ENCODE measurements around the gene MTSS2.

The MTSS2 gene

GRCh38 chr16:70657956-70658355 lies 27.9 kb downstream of the MTSS2 start:
- CTCF ChIA-PET = no interaction called here
- Histone ChIP-seq H3K9me3 (ENCODE audit: control insufficient read depth, insufficient read depth, low read depth, low read length) (no peaks in the 10 kb centered on the region), H3K27ac (ENCODE audit: extremely low read depth, low read depth, low read length) (no peak overlapping the region), H3K4me1 (ENCODE audit: control insufficient read depth, insufficient read depth, low read length) (no peaks in the 10 kb centered on the region), H3K4me3 (ENCODE audit: low read depth, low read length) (no peak overlapping the region), H3K36me3 (ENCODE audit: control insufficient read depth in 2 of 2, insufficient read depth in 1 of 2, low read length in 2 of 2) (peaks cover 0 to 3% of the 10 kb centered on the region in 2 experiments; a peak in 1 of 3 replicates)
- POLR2A ChIA-PET = no interaction called here
- TF ChIP-seq ZNF791 (tag by site-specific recombination; IDR thresholded peaks at IDR 0.05) (no peak), ZNF701 (tag by site-specific recombination; IDR thresholded peaks at IDR 0.05) (no peak), ZNF248 (tag by site-specific recombination; IDR thresholded peaks at IDR 0.05) (no peak), ZFP41 (tag by site-specific recombination; IDR thresholded peaks at IDR 0.05; ENCODE audit: borderline replicate concordance) (no peak), ZNF266 (tag by site-specific recombination; IDR thresholded peaks at IDR 0.05; ENCODE audit: low read depth) (no peak), ZNF561 (tag by site-specific recombination; IDR thresholded peaks at IDR 0.05; ENCODE audit: borderline replicate concordance) (no peak)

GRCh38 chr16:70656712-70657263 lies 29.1 kb downstream of the MTSS2 start:
- Histone ChIP-seq H3K9me3 (ENCODE audit: control insufficient read depth, insufficient read depth, low read depth, low read length) (no peaks in the 10 kb centered on the region), H3K4me1 (ENCODE audit: control insufficient read depth, insufficient read depth, low read length) (no peaks in the 10 kb centered on the region), H3K36me3 (ENCODE audit: control insufficient read depth in 2 of 2, insufficient read depth in 1 of 2, low read length in 2 of 2) (no peaks in the 10 kb centered on the region), H3K4me3 (ENCODE audit: low read depth, low read length) (no peak overlapping the region), H3K27ac (ENCODE audit: extremely low read depth, low read depth, low read length) (no peak overlapping the region)
- TF ChIP-seq ZNF704 (tag by site-specific recombination; IDR thresholded peaks at IDR 0.05) (no peak), ZNF37A (tag by site-specific recombination; IDR thresholded peaks at IDR 0.05) (no peak), ZNF138 (tag by site-specific recombination; IDR thresholded peaks at IDR 0.05; ENCODE audit: borderline replicate concordance) (no peak), ZNF513 (tag by site-specific recombination; IDR thresholded peaks at IDR 0.05) (no peak), ZNF658 (tag by site-specific recombination; IDR thresholded peaks at IDR 0.05) (no peak), AEBP2 (tag by site-specific recombination; IDR thresholded peaks at IDR 0.05; ENCODE audit: borderline replicate concordance) (no peak)
- POLR2A ChIA-PET = no interaction called here
- CTCF ChIA-PET = interaction anchor here (0.6 kb wide), 1 partner anchor 405 kb away, joined by 3 read pairs; no protein-coding TSS in a partner anchor

GRCh38 chr16:70656065-70656711 lies 29.7 kb downstream of the MTSS2 start:
- ChIA-PET CTCF (interaction anchor here (0.6 to 1.5 kb wide), 3 partner anchors 77 to 404 kb away, joined by 3 to 4 read pairs (median 3); no protein-coding TSS in a partner anchor), POLR2A (no interaction called here)
- Histone ChIP-seq H3K4me1 (ENCODE audit: control insufficient read depth, insufficient read depth, low read length) (no peaks in the 10 kb centered on the region), H3K27ac (ENCODE audit: extremely low read depth, low read depth, low read length) (no peak overlapping the region), H3K4me3 (ENCODE audit: low read depth, low read length) (no peak overlapping the region), H3K9me3 (ENCODE audit: control insufficient read depth, insufficient read depth, low read depth, low read length) (no peaks in the 10 kb centered on the region), H3K36me3 (ENCODE audit: control insufficient read depth in 2 of 2, insufficient read depth in 1 of 2, low read length in 2 of 2) (no peaks in the 10 kb centered on the region)
- TF ChIP-seq ZNF654 (tag by site-specific recombination; IDR thresholded peaks at IDR 0.05; ENCODE audit: low read depth) (no peak), KLF7 (tag by site-specific recombination; IDR thresholded peaks at IDR 0.05; ENCODE audit: borderline replicate concordance) (no peak), ZEB2 (tag by site-specific recombination; IDR thresholded peaks at IDR 0.05) (no peak), IKZF3 (tag by site-specific recombination; IDR thresholded peaks at IDR 0.05) (no peak), ZNF302 (tag by site-specific recombination; IDR thresholded peaks at IDR 0.05; ENCODE audit: low read depth) (no peak), ZFP69B (tag by site-specific recombination; IDR thresholded peaks at IDR 0.05) (no peak), ZNF133 (tag by site-specific recombination; IDR thresholded peaks at IDR 0.05) (no peak), ZNF701 (tag by site-specific recombination; IDR thresholded peaks at IDR 0.05) (no peak), ZNF350 (tag by site-specific recombination; IDR thresholded peaks at IDR 0.05) (no peak), ZNF560 (tag by site-specific recombination; IDR thresholded peaks at IDR 0.05; ENCODE audit: borderline replicate concordance) (no peak), ZNF138 (tag by site-specific recombination; IDR thresholded peaks at IDR 0.05; ENCODE audit: borderline replicate concordance) (no peak), ZNF785 (tag by site-specific recombination; IDR thresholded peaks at IDR 0.05) (no peak), PRDM10 (tag by site-specific recombination; IDR thresholded peaks at IDR 0.05) (no peak), KLF16 (tag by site-specific recombination; IDR thresholded peaks at IDR 0.05) (no peak)
